Lung microvascular endothelial cell (primary cell): Measurements from ENCODE around the gene DROSHA. TPM values are rescaled to one million over a fixed set of nuclear protein-coding genes. Genes with fewer than 3 reads are reported as not detected.

ENCODE experiments used
- total RNA-seq: library from RNA; depleted of rRNA; stranded (reverse); fragments of >200 nt; gene quantifications from 2 replicates; pipeline ENCODE4 v1.2.1, GENCODE V29; 2014

The DROSHA gene
- total RNA-seq, 1 donor from 2014 or later: 43.7 TPM

Other genes with a start within 250 kb of the DROSHA start
- 10.2 and 14.7 TPM in 2 replicates for gene C5orf22, start 208 bp upstream of the DROSHA start, total RNA-seq
- 0.20 and 1.3 TPM in 2 replicates for gene PDZD2, start 107.0 kb upstream of the DROSHA start, total RNA-seq